IPS-18c (cell line): ENCODE measurements around the gene STK40.

ENCODE experiments used
- H3K4me3 ChIP-seq: 2 replicates; pipeline ENCODE4 v1.7.0; 2013; ENCODE audit warnings: low read depth, mild to moderate bottlenecking, low read length, moderate library complexity; ENCODE audit not compliant: insufficient read depth
- H3K9me3 ChIP-seq: one replicate; pipeline ENCODE4 v1.6.1; 2013; ENCODE audit warnings: mild to moderate bottlenecking, low read length, moderate library complexity; ENCODE audit not compliant: control insufficient read depth, insufficient read depth

Gene STK40

DNA sequence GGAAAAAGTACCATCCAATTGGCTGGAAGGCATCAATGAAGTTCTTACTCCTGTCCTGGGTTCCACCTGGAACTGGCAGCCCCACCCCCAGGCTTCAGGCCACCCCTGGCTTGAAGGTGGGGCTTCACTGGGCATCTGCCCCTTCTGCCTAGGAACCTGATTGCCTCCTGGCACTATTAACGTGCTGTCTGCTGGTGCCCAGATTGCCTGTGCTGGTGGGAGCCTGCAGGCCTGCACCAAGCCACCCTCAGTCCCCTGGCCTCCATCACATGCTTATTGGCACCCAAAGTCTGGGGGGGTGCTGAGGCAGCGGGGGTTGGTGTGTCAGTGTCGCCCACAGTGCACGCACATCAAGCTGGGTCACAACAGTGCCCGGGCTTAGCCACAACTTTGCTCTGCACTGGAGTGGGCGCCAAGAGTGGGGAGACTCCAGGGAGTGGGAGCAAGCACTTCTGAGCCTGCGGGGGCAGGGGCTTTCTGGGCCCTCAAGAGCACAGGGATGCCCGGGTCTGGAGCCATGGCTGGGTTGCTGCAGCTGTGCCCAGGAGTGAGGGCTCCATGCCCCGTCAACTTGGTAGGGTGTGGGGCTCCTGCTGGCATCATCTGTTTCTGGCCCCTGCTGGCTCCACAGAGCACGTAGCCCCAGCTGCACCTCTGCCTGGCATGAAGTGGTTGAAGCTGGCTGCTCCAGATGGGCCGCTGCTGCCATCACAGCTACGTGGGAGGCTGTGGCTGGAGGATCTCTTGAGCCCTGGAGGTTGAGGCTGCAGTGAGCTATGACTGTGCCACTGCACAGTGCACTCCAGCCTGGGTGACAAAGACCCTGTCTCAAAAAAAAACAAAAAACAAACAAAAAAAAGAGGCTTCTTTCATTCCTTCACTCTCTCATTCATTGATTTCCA, 16.1 kb upstream of the STK40 start:
- H3K4me3 ChIP-seq, result peak overlapping the region; percentile 78

DNA sequence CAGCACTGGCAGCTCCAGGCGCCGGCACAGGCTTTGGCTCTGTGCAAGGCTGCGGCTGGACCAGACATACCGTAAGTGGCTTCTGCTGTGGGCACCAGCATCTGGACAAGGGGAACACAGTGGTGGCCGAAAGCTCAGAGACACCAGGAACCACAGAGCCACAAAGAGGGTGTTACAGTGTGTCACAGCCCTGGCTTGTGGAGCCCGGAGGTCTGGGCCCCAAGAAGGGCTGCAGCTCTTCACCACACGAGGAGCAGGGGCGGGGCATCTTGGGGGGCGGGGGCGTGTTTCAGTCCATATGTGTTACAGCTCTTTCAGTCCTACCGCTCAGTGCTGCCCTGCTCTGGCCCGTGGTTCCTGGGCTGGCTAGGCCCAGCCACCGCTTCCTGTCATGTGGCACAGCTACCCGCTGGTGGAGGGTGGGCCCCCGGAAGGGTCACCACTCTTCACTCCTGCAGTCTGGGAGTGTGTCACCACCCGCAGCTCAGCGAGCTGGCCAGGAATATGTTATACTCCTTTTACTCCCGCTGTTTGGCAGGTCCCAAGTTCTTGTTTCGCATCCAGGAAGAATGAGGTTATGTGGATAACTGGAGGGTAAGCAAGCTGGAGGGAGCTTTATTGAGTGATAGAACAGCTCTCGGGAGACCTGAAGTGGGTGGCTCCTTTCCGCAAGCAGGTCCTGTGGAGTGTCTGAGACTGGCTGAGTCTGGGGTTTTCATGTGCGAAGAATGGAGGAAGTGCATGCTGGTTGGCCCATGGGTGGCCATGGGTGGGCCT, 15.3 kb upstream of the STK40 start:
- H3K4me3 ChIP-seq, result peak overlapping the region; percentile 78
- H3K9me3 ChIP-seq, result no peaks in the 10 kb centered on the region

More for the DNA sequence above, 16.1 kb upstream of the STK40 start:
- H3K9me3 ChIP-seq, result no peaks in the 10 kb centered on the region

DNA sequence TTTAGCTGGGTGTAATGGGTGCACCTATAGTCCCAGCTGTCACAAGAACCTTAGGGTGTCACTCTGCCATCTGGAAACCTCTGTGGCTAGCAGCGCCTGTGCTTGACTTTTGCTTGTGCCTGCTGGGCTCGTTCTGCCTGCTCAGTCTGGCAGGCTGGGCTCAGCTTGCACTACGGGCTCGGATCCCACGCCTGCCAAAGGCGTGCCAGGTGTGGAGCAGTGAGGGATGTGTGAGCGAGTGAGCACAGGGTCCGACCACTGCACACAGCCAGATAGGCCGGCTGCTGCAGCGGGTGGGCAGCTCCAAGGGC, 14.7 kb upstream of the STK40 start:
- H3K9me3 ChIP-seq, result no peaks in the 10 kb centered on the region
- peak overlapping the region; percentile 78 for H3K4me3 ChIP-seq

DNA sequence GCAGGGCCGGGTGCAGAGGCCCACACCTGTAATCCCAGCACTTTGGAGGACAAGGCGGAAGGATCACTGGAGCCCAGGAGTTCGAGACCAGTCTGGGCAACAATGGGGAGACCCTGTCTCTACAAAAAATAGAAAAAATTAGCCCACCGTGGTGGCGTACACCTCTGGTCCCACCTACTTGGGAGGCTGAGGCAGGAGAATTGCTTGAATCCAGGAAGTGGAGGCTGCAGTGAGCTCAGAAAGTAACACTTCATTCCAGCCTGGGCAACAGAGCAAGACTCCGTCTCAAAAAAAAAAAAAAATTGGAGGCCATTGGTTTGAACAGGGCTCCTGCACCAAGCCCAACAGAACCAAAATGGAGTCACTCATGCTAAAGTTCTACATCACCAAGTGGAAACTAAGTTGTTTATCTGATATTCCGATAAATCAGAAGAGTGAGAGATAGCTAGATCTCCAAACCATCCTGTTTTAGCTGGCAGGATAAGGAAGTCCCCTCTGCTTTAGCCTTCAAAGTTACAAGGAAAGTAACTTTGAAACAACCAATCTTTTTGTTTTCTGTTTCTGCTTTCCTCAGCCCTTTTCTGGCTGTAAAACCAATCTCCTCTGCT, 12.8 kb upstream of the STK40 start:
- Histone ChIP-seq H3K4me3 (no peak overlapping the region), H3K9me3 (no peaks in the 10 kb centered on the region)

DNA sequence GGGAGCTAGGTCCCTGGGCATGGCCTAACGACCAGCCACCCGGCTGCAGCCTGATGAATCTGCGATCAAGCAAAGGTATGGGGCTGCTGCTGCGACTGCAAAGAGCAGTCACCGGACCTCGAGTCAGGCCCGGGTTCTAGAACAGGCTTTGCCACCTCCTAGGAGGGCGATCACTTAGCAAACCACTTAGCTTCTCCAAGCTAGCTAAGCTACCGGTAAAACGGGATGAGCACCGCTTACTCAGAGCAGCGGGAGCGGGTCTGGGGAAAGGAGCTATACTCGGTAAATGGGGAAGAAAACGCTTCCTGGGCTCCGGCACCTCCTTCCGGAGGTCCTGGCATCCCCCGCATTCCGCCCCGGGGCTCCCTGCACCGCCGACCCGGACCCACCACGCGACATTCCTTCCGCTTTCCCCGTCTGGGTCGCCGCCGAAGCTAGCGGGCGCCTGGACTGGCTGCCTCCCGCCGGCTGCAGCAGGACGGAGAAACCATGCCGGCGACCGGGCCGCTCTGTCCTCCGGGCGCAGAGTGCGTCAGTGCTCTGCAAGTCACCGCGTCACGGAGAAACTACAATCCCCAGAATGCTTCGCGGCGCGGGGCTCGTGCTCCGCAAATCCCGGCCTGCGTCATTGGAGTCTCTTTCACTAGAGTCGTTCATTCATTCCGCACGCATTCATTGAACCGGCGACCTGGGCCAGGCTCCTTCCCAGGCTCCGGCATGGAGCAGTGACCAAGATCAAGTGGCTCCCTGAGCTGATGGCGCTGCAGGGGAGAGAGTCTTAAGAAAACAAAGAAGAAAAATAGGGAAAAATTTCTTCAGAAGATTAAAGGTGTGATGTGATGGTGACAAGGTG, 11.9 kb upstream of the STK40 start, which contains the start of gene LSM10:
Gene LSM10 (minus strand): TSS at position 531 of the 853 bp plus-strand sequence. CDS start 3,779 bp downstream, outside the sequence.
- no peaks in the 10 kb centered on the region for H3K9me3 ChIP-seq
- peak within 1 kb of the TSS; percentile 86 for H3K4me3 ChIP-seq

DNA sequence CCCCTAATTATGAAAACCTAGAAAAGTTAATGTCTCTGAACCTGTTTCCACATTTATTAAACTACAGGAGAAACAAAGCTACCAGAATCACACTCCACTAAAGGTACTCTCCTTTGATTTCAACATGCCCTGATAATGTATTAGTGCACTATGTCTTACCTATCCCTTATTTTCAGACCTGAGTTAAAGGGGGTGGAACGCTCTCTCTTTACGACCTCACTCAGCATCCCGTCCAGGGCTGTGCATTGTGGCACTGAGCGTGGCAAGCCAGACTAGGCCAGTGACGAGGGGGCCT, 11.3 kb upstream of the STK40 start:
- no peaks in the 10 kb centered on the region for H3K9me3 ChIP-seq
- H3K4me3 ChIP-seq, result peak overlapping the region; percentile 86

DNA sequence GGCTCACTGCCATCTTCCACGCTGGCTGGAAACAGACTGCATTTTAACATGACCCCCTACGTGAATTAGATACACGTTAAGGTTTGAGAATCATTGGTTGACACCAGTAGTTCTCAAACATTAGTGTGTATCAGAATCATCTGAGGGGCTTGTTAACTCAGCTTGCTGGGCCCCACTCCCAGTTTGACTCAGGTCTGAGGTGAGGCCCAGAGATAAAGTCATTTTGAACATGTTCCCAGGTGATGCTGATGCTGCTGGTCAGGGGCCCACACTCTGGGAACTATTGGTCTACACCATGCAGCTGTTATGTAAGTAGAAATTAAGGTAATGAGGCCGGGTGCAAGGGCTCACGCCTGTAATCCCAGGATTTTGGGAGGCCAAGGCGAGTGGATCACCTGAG, 10.6 kb upstream of the STK40 start:
- H3K4me3 ChIP-seq, result no peak overlapping the region
- H3K9me3 ChIP-seq, result no peaks in the 10 kb centered on the region

DNA sequence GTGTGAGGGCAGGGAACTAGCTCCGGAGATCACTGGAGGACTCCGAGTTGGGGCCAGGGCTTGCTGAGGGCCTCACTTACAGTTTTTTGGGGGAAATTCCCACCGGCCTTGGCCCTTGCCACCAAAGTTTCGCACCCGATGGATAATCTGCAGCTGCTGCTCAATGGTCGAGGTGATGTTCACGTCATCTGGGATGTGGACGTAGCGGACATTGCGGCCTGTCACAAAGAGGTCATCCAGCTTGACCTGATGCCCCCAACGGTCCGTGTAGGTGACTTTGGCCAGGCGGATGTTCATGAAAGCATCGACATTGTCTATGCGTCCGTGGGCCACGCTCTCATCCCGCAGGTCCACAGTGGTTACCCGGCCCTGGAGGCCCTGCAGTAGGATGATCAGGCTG, 8.0 kb upstream of the STK40 start:
- Histone ChIP-seq H3K9me3 (no peaks in the 10 kb centered on the region), H3K4me3 (no peak overlapping the region)

DNA sequence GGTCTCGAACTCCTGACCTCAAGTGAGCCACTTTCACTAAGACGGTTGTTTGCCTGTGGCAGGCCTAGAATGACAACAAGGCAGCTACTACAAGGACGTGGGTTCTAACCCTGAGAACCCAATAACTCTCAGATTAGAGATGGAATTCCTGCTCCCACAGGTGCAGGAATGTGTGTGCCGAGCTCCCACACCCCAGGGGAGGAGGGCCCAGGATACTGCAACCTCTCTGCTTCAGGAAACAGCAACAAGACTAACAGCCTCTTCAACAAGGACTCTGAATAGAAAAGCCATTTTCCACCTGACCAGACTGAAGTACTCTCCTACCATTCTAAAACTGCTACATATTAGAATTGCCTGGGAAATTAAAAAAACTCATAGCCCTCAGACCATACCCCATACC, 7.1 kb upstream of the STK40 start:
- no peak overlapping the region for H3K4me3 ChIP-seq
- no peaks in the 10 kb centered on the region for H3K9me3 ChIP-seq

DNA sequence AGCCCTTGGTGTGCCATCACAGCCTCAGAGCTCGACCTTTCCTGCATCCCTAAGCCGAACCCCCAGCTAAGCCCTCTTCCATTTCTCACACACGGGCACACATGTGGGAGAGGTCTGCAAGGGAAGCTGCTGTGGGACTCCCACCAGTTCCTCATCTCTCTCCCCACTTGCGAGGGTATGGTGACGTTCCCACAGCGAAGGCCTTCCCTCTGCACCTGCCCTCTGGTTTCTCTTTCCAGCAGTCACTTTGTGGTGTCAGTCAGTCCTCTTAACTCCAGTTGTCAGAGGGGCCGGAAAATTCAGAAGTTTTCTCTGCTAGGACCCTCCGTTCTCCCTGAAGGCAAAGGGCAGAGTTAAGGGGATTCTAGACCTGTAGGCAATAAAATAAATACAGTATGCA, 5.5 kb upstream of the STK40 start:
- H3K4me3 ChIP-seq, result no peak overlapping the region

DNA sequence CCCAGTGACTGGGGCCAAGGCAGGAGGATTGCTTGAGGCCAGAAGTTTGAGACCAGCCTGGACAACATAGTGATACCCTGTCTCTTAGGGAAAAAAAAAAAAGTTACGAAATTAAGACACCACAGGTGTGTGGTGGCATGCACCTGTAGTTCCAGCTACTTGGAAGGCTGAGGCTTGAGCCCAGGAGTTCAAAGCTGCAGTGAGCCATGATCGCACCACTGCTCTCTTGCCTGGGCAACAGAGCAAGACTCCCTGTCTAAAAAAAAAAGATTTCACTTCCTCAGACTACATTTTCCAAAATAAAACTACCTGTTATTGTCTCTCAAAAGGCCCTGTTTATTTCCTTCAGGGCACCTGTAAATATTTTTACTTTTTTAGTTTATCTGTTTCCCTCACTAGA, 4.7 kb upstream of the STK40 start:
- H3K9me3 ChIP-seq, result no peaks in the 10 kb centered on the region
- no peak overlapping the region for H3K4me3 ChIP-seq

More for the DNA sequence above, 5.5 kb upstream of the STK40 start:
- no peaks in the 10 kb centered on the region for H3K9me3 ChIP-seq

DNA sequence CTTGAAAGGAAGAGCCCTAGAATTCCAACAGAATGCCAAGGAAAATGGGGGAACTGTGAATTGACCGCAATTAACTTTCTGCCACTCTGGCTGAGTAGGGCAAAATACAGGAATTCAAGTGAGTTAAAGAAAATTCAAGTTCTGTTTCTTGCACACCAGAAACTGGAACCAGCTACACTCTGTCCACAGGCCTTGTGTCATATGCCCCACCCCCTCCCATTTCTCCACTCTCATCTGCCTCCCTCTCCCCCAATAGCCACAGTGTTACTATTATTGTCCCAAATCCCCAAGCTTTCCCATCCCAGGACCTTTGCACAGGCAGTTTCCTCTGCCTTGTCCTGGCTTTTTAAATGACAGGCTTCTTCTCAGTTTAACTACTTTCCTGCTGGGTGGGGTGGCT, 4.3 kb upstream of the STK40 start:
- Histone ChIP-seq H3K9me3 (no peaks in the 10 kb centered on the region), H3K4me3 (no peak overlapping the region)

DNA sequence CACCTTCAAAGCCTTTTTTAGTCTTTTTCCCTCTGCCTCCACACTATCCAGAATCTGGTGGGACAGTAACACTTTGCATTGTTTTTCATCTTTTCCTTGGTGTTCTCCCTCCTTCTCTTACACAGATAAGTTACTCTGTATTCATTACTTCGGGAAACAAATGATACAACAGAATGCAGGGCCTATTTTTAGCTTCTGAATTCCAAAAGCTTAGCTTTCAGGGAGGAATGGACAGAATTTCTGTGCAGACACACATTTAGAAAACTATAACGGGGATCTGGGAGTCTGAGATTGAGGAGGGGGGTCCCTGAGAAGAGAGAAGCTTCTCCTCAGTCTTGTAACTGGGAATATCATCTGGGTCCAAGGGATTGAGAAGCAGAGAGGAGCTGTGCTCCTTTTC, 3.5 kb upstream of the STK40 start:
- Histone ChIP-seq H3K9me3 (no peaks in the 10 kb centered on the region), H3K4me3 (no peak overlapping the region)

DNA sequence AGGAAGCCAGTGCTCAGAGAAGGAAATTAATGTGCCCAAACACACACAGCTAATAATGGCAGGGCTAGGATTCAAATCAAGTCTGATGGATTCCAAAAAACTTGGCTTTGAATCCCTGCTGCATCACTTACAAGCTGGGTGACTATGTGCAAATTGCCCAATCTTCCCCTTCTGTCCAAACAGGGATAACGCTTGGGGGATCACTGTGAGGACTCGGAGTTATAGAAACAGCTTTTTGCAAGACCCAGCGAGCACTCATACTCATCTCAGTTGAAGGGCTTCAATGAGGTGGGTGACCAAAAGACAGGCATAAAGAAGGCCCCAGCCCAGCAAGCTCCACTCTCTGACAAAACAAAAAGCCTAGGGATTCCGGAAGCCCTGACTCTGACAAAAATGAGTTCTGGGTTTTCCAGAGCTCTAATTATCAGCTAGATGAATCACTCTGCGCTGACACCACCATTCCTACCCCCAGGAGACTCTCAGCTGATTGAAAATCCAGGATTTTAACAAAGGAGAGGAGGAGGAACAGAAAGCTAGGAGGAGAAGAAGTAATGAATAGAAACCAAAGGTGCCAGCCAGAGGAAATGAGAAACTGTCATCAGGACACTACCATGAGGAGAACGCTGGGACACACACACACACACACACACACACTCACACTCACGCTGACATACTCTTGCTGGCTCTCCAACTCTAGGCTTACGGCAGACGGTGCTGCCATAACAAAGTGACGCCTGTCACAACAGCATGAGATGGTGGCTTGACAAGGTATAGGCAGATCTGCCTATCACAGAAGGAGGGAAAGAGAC, 1.6 kb upstream of the STK40 start:
- no peak overlapping the region for H3K4me3 ChIP-seq

DNA sequence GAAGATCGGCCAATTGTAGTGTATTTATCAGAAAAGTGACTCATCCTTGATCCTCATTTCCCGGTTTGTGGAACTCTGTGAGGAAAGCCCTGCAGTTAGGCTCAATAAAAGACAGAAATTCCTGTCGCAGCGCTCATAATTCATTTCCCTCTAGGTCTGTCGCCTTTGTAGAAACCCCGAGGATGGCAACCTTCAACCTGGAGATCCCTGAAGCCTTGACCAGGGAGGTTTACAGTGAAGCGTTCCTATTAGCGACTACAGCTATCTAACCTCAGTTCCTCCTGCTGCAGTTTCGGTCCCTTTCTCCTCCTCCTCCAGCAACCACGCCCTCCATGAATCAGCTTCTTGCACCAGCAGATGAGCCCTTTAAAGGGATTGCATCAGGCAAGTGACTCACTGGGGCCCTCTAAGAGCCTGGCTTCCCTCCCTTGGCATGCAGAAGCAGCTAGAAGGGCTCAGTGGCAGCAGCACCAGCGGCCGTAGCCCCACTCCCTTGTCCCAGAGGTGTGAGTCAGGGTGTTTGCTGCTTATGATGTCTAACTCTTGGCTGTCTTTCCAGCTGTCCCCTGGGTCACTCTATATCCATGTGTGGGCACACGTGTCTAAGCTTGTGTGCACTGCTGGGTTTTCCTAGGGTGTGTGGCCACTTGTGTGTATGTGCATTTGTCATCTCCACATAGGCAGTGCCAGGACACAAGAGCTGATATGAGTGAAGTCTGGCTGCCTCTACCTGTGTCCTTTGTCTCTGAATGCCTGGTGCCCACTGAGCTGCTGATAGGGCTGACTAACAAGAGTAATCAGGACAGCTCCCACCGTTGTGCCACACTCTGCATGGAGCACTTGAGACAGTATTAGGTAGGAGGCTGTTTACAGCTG, 779 bp upstream of the STK40 start:
- peak overlapping the region; percentile 74 for H3K4me3 ChIP-seq
- no peaks in the 10 kb centered on the region for H3K9me3 ChIP-seq

More for the DNA sequence above, 1.6 kb upstream of the STK40 start:
- H3K9me3 ChIP-seq, result no peaks in the 10 kb centered on the region
